ENCODE data around the gene ATP5PB.

The ATP5PB gene, protein sequence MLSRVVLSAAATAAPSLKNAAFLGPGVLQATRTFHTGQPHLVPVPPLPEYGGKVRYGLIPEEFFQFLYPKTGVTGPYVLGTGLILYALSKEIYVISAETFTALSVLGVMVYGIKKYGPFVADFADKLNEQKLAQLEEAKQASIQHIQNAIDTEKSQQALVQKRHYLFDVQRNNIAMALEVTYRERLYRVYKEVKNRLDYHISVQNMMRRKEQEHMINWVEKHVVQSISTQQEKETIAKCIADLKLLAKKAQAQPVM

DNA sequence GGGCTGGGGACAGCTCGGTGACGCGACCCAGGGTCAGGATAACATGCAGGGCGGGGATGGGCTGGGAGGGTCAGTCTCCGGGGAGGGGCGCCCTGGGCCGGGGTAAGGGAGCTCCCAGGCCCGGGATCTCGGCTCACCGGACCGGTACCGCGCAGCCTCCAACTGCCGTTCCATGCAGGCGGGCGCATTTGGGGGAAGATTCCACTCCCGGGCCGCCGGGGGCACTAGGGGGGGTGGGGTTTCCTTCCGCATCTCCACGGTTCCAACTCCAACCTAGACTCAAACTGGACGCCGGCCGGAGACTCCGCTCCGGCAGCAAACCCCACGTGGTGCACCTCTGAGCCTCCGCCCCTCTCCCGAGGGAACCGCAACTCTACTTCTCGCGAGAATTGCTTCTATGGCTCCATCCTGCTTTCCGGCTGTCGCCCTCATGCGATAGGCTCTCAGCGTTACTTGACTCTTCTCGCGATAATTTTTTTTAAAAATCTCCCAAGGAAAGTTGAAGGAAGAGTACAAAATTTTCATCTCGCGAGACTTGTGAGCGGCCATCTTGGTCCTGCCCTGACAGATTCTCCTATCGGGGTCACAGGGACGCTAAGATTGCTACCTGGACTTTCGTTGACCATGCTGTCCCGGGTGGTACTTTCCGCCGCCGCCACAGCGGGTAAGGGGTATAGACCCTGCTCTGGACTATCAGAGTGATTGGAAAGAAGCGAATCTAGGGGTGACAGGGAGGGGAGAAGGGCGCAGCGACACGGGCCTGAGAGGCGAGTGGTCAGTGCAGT lies at the start of gene ATP5PB, which contains the start of gene WDR77:
ATP5PB (plus strand) TSS at position 547 of the 785 bp plus-strand sequence; CDS start at position 625, 78 bp downstream.
WDR77 (minus strand) TSS at position 339 of the 785 bp plus-strand sequence; CDS start at position 252, 87 bp downstream.
- TF ChIP-seq ZNF384 (IDR thresholded peaks at IDR 0.05): peak; percentile 94
- no peak for TF ChIP-seq FOXM1 (IDR thresholded peaks at IDR 0.05; ENCODE audit: borderline replicate concordance)
- no peak for TF ChIP-seq LEF1 (IDR thresholded peaks at IDR 0.05; ENCODE audit: borderline replicate concordance)
- TF ChIP-seq, protein P1, sequence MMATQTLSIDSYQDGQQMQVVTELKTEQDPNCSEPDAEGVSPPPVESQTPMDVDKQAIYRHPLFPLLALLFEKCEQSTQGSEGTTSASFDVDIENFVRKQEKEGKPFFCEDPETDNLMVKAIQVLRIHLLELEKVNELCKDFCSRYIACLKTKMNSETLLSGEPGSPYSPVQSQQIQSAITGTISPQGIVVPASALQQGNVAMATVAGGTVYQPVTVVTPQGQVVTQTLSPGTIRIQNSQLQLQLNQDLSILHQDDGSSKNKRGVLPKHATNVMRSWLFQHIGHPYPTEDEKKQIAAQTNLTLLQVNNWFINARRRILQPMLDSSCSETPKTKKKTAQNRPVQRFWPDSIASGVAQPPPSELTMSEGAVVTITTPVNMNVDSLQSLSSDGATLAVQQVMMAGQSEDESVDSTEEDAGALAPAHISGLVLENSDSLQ (IDR thresholded peaks at IDR 0.05): 0 out of 2 replicates have a peak, but pooled peaks have one; percentile 19
- no peak for TF ChIP-seq ARNT (IDR thresholded peaks at IDR 0.05)
- no peak for TF ChIP-seq SUZ12 (IDR thresholded peaks at IDR 0.05)
- no peak for TF ChIP-seq CTBP1 (IDR thresholded peaks at IDR 0.05; ENCODE audit: borderline replicate concordance)
- peak; percentile 61 for TF ChIP-seq L3MBTL2 (conservative IDR thresholded peaks at IDR 0.05)
- TF ChIP-seq TARDBP (IDR thresholded peaks at IDR 0.05): no peak
- TF ChIP-seq ELF4 (IDR thresholded peaks at IDR 0.05): no peak
- TF ChIP-seq FOXK2 (IDR thresholded peaks at IDR 0.05): no peak
- peak; percentile 87 for TF ChIP-seq NFRKB (IDR thresholded peaks at IDR 0.05)
- TF ChIP-seq FOXA1 (IDR thresholded peaks at IDR 0.05): no peak
- no peak for TF ChIP-seq HDGF (IDR thresholded peaks at IDR 0.05; ENCODE audit: borderline replicate concordance)
- TF ChIP-seq BHLHE40 (IDR thresholded peaks at IDR 0.05; ENCODE audit: borderline replicate concordance): no peak
- TF ChIP-seq SP1 (IDR thresholded peaks at IDR 0.05): peak; percentile 66; the same call in 1 of the 2 replicates
- DNase-seq (ENCODE audit: extremely low spot score): peak; percentile 100
- ChIA-PET CTCF (no interaction called here), POLR2A (interaction anchor here (0.7 to 1.8 kb wide), 4 partner anchors 12 to 306 kb away, joined by 3 to 10 read pairs (median 4); partner anchors contain the start of gene DDX20)

DNA sequence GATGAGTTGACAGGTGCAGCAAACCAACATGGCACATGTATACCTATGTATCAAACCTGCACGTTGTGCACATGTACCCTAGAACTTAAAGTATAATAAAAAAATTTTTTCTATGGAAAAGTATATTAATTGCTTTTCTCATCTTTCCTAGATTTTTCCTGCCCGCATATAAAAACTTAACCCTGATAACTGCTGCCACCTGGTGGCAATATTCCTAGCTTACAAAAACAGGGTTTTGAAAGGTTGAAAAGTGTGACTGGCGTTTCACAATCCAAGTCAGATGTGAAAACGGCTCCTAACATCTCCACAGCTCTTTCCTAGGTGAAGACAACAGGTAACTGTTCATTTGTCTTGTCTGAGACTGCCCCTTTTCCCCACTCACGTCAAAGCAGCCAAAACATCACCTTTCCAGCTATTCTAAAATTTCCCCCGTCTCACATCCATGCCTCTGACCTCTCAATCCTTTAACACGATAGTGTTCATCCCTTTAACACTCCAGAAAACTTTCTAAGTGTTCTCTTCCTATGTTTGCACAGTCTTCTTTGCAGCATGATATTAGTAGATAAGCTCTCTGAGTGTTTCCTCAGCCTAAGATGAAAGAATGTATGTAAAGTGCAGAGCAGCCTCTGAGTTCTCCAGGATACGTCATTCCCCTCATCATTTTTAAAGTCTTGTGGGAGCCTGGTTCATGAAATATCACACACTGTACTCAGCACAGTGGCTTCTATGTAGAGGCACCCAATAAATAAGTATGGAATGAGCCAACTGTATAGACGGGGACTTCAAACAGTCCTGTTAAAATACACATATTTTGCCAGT lies 49.3 kb upstream of the ATP5PB start:
- POLR2A ChIA-PET: interaction anchor here (0.6 to 0.9 kb wide), 2 partner anchors 54 to 178 kb away, joined by 3 to 4 read pairs; no protein-coding TSS in a partner anchor
- no peak for TF ChIP-seq CTBP1 (IDR thresholded peaks at IDR 0.05; ENCODE audit: borderline replicate concordance)
- TF ChIP-seq ZNF384 (IDR thresholded peaks at IDR 0.05): no peak
- TF ChIP-seq BHLHE40 (IDR thresholded peaks at IDR 0.05; ENCODE audit: borderline replicate concordance): no peak
- no peak for TF ChIP-seq HDGF (IDR thresholded peaks at IDR 0.05; ENCODE audit: borderline replicate concordance)
- TF ChIP-seq SUZ12 (IDR thresholded peaks at IDR 0.05): no peak
- TF ChIP-seq ELF4 (IDR thresholded peaks at IDR 0.05): no peak
- peak; percentile 58 for DNase-seq (ENCODE audit: extremely low spot score)
- CTCF ChIA-PET: interaction anchor here (0.7 to 2.2 kb wide), 8 partner anchors 14 to 181 kb away, joined by 3 to 23 read pairs (median 4); no protein-coding TSS in a partner anchor

DNA sequence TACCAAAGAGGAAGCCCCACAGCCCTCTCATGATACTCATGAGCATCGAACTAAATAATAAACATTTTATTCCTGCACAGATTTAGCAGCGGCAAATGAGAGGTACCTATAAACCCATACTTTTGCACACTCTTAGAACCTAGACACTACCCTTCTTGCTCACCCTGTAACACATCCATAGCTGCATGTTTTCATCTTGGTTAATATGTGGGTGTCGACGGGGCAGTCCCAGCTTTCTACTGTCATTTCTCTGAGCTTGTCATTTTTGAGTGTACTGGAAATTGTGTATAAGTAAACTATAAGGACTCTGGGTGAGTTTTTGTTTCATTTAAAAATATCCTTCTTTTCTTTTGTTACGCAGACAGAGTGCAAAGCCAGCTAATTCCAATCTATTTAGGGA lies 47.2 kb upstream of the ATP5PB start:
- DNase-seq (ENCODE audit: extremely low spot score): no peak
- CTCF ChIA-PET: interaction anchor here (1.7 kb wide), 1 partner anchor 181 kb away, joined by 5 read pairs; no protein-coding TSS in a partner anchor
- TF ChIP-seq ARNT (IDR thresholded peaks at IDR 0.05) (no peak), FOXA1 (IDR thresholded peaks at IDR 0.05) (no peak), FOXK2 (IDR thresholded peaks at IDR 0.05) (no peak), FOXM1 (IDR thresholded peaks at IDR 0.05; ENCODE audit: borderline replicate concordance) (no peak), SUZ12 (IDR thresholded peaks at IDR 0.05) (no peak), TARDBP (IDR thresholded peaks at IDR 0.05) (no peak), CTBP1 (IDR thresholded peaks at IDR 0.05; ENCODE audit: borderline replicate concordance) (no peak), LEF1 (IDR thresholded peaks at IDR 0.05; ENCODE audit: borderline replicate concordance) (no peak), BHLHE40 (IDR thresholded peaks at IDR 0.05; ENCODE audit: borderline replicate concordance) (no peak), ELF4 (IDR thresholded peaks at IDR 0.05) (no peak), SP1 (IDR thresholded peaks at IDR 0.05) (no peak), ZNF384 (IDR thresholded peaks at IDR 0.05) (no peak), HDGF (IDR thresholded peaks at IDR 0.05; ENCODE audit: borderline replicate concordance) (no peak), L3MBTL2 (conservative IDR thresholded peaks at IDR 0.05) (no peak), NFRKB (IDR thresholded peaks at IDR 0.05) (no peak)
- TF ChIP-seq, protein P1 (IDR thresholded peaks at IDR 0.05): no peak
- POLR2A ChIA-PET: interaction anchor here (0.8 to 0.9 kb wide), 2 partner anchors 21 to 258 kb away, joined by 3 read pairs; no protein-coding TSS in a partner anchor

DNA sequence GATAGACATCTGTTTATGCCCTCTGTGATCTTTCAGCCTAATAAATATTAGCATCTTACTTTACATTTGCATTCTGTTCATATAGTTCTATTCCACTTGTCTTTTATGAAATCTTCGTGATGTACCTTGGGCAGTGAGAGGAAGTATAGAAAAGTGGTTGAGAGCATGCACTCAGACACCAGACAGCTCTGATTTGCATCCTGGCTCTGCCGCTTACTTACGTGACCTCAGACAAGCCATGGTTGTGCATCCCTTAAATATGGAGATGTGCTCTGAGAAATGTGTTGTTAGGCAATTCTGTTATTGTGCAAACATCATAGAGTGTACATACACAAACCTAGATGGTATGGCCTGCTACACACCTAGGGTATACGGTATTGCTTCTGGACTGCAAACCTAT lies 44.7 kb upstream of the ATP5PB start:
- ChIA-PET POLR2A (no interaction called here), CTCF (interaction anchor here (0.6 kb wide), 1 partner anchor 189 kb away, joined by 3 read pairs; no protein-coding TSS in a partner anchor)
- DNase-seq (ENCODE audit: extremely low spot score): no peak
- TF ChIP-seq, protein P1 (IDR thresholded peaks at IDR 0.05): no peak
- TF ChIP-seq SP1 (IDR thresholded peaks at IDR 0.05) (no peak), ELF4 (IDR thresholded peaks at IDR 0.05) (no peak), FOXK2 (IDR thresholded peaks at IDR 0.05) (no peak), TARDBP (IDR thresholded peaks at IDR 0.05) (no peak), FOXM1 (IDR thresholded peaks at IDR 0.05; ENCODE audit: borderline replicate concordance) (no peak), HDGF (IDR thresholded peaks at IDR 0.05; ENCODE audit: borderline replicate concordance) (no peak), ARNT (IDR thresholded peaks at IDR 0.05) (no peak), BHLHE40 (IDR thresholded peaks at IDR 0.05; ENCODE audit: borderline replicate concordance) (no peak), CTBP1 (IDR thresholded peaks at IDR 0.05; ENCODE audit: borderline replicate concordance) (no peak), SUZ12 (IDR thresholded peaks at IDR 0.05) (no peak), FOXA1 (IDR thresholded peaks at IDR 0.05) (no peak), ZNF384 (IDR thresholded peaks at IDR 0.05) (no peak)

Data from HEK293T (cell line).